GM12864 (cell line): ENCODE results near the gene CYTH1.

Experiments
- DNase-seq: peaks from one replicate; pipeline ENCODE4 v3.0.0-alpha.2; 2011; ENCODE audit warnings: low read depth
- H3K4me3 ChIP-seq: 2 replicates; pipeline ENCODE4 v1.5.1; 2011; ENCODE audit warnings: mild to moderate bottlenecking, low read depth, low read length, control low read depth
- TF ChIP-seq, protein P1 (sequence below): IDR thresholded peaks from 2 replicates; pipeline ENCODE4 v1.5.1; 2011; ENCODE audit warnings: low read depth, mild to moderate bottlenecking, moderate library complexity, low read length, control low read depth, inconsistent platforms; ENCODE audit errors: missing control alignments

Gene CYTH1

DNA sequence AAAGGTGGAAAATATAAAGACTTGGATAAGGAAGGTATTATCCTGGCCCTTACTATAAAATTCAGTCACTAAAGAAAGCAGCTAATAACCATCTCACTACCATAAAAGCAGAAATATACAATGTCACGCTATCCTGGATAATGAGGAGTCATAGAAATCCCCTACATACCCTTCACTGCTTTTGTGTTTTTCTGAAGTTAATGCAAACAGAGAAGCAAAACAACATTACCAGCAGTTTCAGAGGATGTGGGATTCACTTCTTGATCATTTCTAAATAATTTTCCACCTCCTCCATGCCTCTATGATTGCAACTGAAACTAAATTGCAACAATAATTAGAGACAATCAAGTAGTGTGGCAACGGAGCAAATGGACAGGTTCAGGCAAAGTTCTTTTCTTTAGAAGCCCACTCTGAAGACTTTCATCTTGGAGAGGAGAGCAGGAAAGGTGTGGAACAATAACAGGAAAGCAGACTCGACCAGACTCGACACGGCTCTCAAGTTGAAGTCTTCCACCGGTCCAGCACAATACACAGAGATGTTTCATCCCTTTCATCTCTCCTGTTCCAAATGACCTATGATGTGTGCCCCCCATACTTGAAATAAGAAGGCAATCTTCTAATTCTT lies 10.2 kb downstream of the CYTH1 start:
- no peak for DNase-seq
- TF ChIP-seq, protein P1, sequence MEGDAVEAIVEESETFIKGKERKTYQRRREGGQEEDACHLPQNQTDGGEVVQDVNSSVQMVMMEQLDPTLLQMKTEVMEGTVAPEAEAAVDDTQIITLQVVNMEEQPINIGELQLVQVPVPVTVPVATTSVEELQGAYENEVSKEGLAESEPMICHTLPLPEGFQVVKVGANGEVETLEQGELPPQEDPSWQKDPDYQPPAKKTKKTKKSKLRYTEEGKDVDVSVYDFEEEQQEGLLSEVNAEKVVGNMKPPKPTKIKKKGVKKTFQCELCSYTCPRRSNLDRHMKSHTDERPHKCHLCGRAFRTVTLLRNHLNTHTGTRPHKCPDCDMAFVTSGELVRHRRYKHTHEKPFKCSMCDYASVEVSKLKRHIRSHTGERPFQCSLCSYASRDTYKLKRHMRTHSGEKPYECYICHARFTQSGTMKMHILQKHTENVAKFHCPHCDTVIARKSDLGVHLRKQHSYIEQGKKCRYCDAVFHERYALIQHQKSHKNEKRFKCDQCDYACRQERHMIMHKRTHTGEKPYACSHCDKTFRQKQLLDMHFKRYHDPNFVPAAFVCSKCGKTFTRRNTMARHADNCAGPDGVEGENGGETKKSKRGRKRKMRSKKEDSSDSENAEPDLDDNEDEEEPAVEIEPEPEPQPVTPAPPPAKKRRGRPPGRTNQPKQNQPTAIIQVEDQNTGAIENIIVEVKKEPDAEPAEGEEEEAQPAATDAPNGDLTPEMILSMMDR = no peak
- H3K4me3 ChIP-seq = no peak overlapping the region; the same call in 1 of the 2 replicates

GRCh38 chr17:78769196-78769773 lies 12.8 kb downstream of the CYTH1 start:
- TF ChIP-seq, protein P1 = peak; percentile 54
- H3K4me3 ChIP-seq = no peak overlapping the region
- no peak for DNase-seq

- no peak overlapping the region for H3K4me3 ChIP-seq
- DNase-seq = no peak
- TF ChIP-seq, protein P1 = no peak
Observed at GRCh38 chr17:78767806-78768205, 14.3 kb downstream of the CYTH1 start.

DNA sequence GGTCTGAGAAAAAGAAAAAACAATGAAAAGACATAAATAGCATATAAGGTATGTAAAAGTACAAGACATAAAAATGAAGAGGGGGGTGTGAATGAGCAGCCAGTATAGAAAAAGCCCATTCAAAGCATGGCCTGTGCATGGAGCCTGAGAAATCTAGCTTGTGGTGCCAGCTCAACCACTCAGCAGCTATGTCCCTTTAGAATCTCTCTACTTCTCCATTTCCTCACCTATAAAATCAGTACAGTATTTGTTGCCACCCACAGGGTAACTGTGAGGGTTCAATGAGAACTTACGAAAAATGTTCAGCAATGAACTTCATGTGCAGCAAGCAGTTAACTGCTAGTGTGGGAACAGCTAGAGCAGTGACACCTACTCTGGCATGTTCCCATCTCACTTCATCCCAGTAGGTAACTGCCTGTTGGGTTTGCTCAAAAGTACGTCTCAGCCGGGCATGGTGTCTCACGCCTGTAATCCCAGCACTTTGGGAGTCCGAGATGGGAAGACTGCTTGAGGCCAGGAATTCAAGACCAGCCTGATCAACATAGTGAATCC lies 15.3 kb downstream of the CYTH1 start:
- TF ChIP-seq, protein P1 = no peak

GRCh38 chr17:78766225-78766624 lies 15.8 kb downstream of the CYTH1 start:
- no peak for DNase-seq
- H3K4me3 ChIP-seq = no peak overlapping the region
- TF ChIP-seq, protein P1 = no peak

More for the DNA sequence above, 15.3 kb downstream of the CYTH1 start:
- no peak overlapping the region for H3K4me3 ChIP-seq
- no peak for DNase-seq

GRCh38 chr17:78765821-78766220 lies 16.3 kb downstream of the CYTH1 start:
- no peak for DNase-seq
- TF ChIP-seq, protein P1 = no peak

GRCh38 chr17:78764871-78765270 lies 17.2 kb downstream of the CYTH1 start:
- no peak for DNase-seq
- TF ChIP-seq, protein P1 = no peak
- no peak overlapping the region for H3K4me3 ChIP-seq

More at GRCh38 chr17:78765821-78766220, 16.3 kb downstream of the CYTH1 start:
- H3K4me3 ChIP-seq = no peak overlapping the region
